H7 (cell line): Measurements from ENCODE around the gene RBMS3. TPM values are rescaled to one million over a fixed set of nuclear protein-coding genes. Genes with fewer than 3 reads are reported as not detected.

Source experiments
- DNase-seq: peaks from one replicate; pipeline ENCODE4 v3.0.0; 2012
- H3K27me3 ChIP-seq: 2 replicates; pipeline ENCODE4 v1.6.0; 2011; ENCODE audit warnings: mild to moderate bottlenecking, low read length; ENCODE audit not compliant: control insufficient read depth, insufficient read depth
- H3K36me3 ChIP-seq: replicated peaks from 2 replicates; pipeline ENCODE4 v1.5.1; 2011; ENCODE audit warnings: low read length; ENCODE audit not compliant: control insufficient read depth, insufficient read depth
- H3K4me3 ChIP-seq: 2 replicates; pipeline ENCODE4 v1.5.1; 2011; ENCODE audit warnings: low read depth, mild to moderate bottlenecking, control low read depth, low read length, moderate library complexity; ENCODE audit not compliant: insufficient read depth
- total RNA-seq: library from RNA; depleted of rRNA; stranded (reverse); fragments of >200 nt; shearing (Covaris generic); gene quantifications from 2 replicates; pipeline ENCODE4 v1.2.3, GENCODE V29; 2014

The RBMS3 gene
- total RNA-seq, 1 experiment from 2014 or later = 9.4 TPM

- no peaks in the 10 kb centered on the region for H3K36me3 ChIP-seq
- no peak for DNase-seq
- no peaks in the 10 kb centered on the region for H3K27me3 ChIP-seq
- H3K4me3 ChIP-seq = no peak overlapping the region
Measured at GRCh38 chr3:29912600-29913288, 631.9 kb downstream of the RBMS3 start.

DNA sequence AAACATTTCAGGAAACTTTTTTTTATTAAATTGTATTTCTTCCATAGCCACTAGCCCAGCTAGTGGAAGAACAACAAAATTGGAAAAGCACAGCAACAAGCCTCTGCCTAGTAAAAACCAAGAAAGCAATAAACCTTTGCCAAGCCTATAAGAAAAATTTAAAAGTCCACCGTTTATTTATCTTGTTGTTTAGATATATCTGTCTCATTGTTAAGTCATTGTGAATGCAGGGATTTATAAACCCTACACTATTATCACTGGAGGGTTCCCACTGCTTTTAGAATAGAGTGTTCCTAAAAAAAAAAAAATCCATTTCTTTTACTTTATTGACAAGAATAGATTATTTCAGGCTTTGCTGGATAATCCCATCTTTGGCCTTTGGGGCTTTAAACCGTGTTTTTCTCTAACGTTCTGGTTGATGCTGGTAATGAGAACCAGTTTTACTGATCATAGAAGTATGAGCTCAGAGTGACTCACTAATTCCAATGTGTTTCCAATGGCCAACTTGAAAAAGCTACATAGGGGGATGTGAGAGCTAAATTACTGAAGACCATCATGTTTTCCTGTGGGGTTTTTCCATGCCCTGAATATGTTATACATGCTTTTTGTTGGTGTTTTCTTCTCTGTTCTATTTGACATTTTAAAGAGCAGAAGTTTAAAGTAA, 634.1 kb downstream of the RBMS3 start:
- Histone ChIP-seq H3K4me3 (no peak overlapping the region), H3K36me3 (no peaks in the 10 kb centered on the region), H3K27me3 (no peaks in the 10 kb centered on the region)
- no peak for DNase-seq

GRCh38 chr3:29919571-29919970, 638.7 kb downstream of the RBMS3 start:
- DNase-seq = no peak
- no peaks in the 10 kb centered on the region for H3K27me3 ChIP-seq
- no peak overlapping the region for H3K4me3 ChIP-seq
- no peaks in the 10 kb centered on the region for H3K36me3 ChIP-seq

- H3K27me3 ChIP-seq = no peaks in the 10 kb centered on the region
- no peak overlapping the region for H3K4me3 ChIP-seq
- no peaks in the 10 kb centered on the region for H3K36me3 ChIP-seq
- DNase-seq = no peak
Measured at GRCh38 chr3:29922992-29923746, 642.3 kb downstream of the RBMS3 start.

GRCh38 chr3:29924783-29925561, 644.1 kb downstream of the RBMS3 start:
- H3K36me3 ChIP-seq = no peaks in the 10 kb centered on the region
- no peak overlapping the region for H3K4me3 ChIP-seq
- H3K27me3 ChIP-seq = no peaks in the 10 kb centered on the region
- no peak for DNase-seq

DNA sequence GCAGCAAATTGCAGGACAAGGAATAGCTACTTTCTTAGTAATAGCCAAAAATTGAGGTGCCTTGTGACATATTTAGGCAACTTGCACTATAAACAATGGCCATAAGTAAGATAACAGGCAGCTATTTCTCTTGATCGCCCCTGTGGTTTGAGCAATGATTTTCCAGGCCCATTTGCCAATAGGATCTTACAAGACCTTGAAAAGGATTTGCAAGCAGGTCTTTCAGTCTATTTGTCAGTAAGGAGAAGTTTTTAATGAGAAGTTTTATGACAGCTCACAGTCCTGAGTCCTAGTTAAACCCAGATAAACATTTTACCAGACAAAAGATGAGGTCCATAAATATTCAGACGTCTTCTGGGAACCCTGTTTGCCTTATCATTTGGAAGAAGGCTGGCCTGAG, 645.5 kb downstream of the RBMS3 start:
- Histone ChIP-seq H3K27me3 (no peaks in the 10 kb centered on the region), H3K36me3 (no peaks in the 10 kb centered on the region), H3K4me3 (no peak overlapping the region)
- DNase-seq = no peak

GRCh38 chr3:29932696-29933325, 651.9 kb downstream of the RBMS3 start:
- no peak for DNase-seq

GRCh38 chr3:29933802-29934490, 653.1 kb downstream of the RBMS3 start:
- H3K4me3 ChIP-seq = no peak overlapping the region
- no peaks in the 10 kb centered on the region for H3K36me3 ChIP-seq
- H3K27me3 ChIP-seq = no peaks in the 10 kb centered on the region
- DNase-seq = peak; percentile 9

More at GRCh38 chr3:29932696-29933325, 651.9 kb downstream of the RBMS3 start:
- no peaks in the 10 kb centered on the region for H3K27me3 ChIP-seq
- no peaks in the 10 kb centered on the region for H3K36me3 ChIP-seq
- no peak overlapping the region for H3K4me3 ChIP-seq

GRCh38 chr3:29934751-29935150, 653.9 kb downstream of the RBMS3 start:
- DNase-seq = no peak
- Histone ChIP-seq H3K4me3 (no peak overlapping the region), H3K27me3 (no peaks in the 10 kb centered on the region), H3K36me3 (no peaks in the 10 kb centered on the region)

DNA sequence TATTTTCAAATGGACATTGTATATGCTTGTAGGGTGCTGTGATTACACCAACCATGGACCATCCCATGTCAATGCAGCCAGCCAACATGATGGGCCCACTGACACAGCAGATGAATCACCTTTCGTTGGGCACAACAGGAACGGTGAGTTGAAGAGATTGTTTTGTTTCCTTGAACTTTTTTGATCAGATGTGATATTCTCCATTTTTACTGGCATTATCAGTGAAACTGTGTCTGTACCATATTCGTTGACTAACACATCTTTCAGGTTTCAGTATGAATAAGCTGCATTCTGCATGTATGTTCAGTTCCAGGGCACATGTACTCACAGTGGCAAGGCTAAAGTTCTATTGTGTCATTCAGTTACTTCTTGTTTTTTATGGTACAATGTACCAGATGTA, 655.2 kb downstream of the RBMS3 start:
- H3K36me3 ChIP-seq = no peaks in the 10 kb centered on the region
- H3K27me3 ChIP-seq = no peaks in the 10 kb centered on the region
- no peak for DNase-seq
- H3K4me3 ChIP-seq = no peak overlapping the region

DNA sequence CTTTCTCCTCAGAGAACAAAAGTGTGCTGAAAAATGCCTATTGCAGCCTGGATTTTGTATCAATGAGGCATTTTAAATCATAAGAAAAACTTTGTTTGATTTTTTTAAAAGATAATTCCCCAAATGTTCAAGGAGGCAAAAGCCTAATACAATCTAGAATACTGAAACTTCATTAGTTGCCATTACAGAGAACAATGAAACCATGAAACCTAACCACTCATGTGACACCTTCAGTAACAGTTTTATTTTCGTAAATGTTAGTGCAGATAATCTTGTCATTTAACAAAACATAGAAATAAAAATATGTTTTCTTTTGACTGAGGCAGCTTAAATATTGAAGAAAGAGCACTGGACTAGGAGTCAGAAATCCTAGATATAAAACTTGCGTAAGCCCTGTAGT, 655.9 kb downstream of the RBMS3 start:
- H3K4me3 ChIP-seq = no peak overlapping the region
- no peak for DNase-seq
- no peaks in the 10 kb centered on the region for H3K27me3 ChIP-seq
- H3K36me3 ChIP-seq = no peaks in the 10 kb centered on the region

DNA sequence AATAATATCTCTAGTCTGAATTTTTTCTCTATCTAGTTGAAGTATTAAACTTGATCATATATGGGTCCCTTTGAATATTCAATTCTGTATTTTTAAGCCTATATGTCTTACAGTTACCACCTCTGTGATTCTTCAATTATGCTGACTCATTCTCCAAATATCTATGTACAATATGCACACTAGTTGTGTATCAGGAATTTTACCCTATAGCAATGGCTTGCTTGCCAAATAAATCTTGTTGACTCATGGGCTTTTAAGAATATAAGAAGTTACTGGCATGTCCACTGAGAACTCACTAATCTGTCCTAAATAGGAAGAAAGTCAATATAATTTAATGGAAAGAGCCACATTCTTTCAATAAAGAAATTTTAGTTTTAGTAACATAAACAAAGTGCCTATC, 656.3 kb downstream of the RBMS3 start:
- DNase-seq = no peak
- Histone ChIP-seq H3K27me3 (no peaks in the 10 kb centered on the region), H3K36me3 (no peaks in the 10 kb centered on the region), H3K4me3 (no peak overlapping the region)

- H3K27me3 ChIP-seq = no peaks in the 10 kb centered on the region
- H3K4me3 ChIP-seq = no peak overlapping the region
- no peaks in the 10 kb centered on the region for H3K36me3 ChIP-seq
- DNase-seq = no peak
Measured at GRCh38 chr3:29940759-29941323, 660.0 kb downstream of the RBMS3 start.
